ENCODE measurements around the gene USH2A. TPM values are rescaled to one million over a fixed set of nuclear protein-coding genes. Genes with fewer than 3 reads are reported as not detected.
"Not testable (repeated sequence)": the region's sequence is repeated elsewhere in the genome, so short reads cannot be mapped to it uniquely, and the experiment has no call there.

The USH2A gene
- total RNA-seq, 6 experiments from 2014 or later = 0.19 to 1.8 (median 0.81) TPM

GRCh38 chr1:216356945-216357344 is 66.3 kb downstream of the USH2A start:
- H3K4me3 ChIP-seq = no peak overlapping the region
- H3K36me3 ChIP-seq = no peaks in the 10 kb centered on the region
- intact Hi-C loops (cut with DNase I) = no loop called here
- H3K27ac ChIP-seq = no peak overlapping the region
- 70% methylated on average over 2 of the region's 2 CpGs for WGBS (ENCODE audit: insufficient coverage, low coverage, low lambda C conversion rate, missing lambda C conversion rate)
- H3K9me3 ChIP-seq = no peaks in the 10 kb centered on the region
- ATAC-seq (no peak), DNase-seq (no peak)
- no peaks in the 10 kb centered on the region for H3K4me1 ChIP-seq
- TF ChIP-seq POLR2A (IDR thresholded peaks at IDR 0.05) (no peak), CTCF (IDR thresholded peaks at IDR 0.05) (no peak)
- no peaks in the 10 kb centered on the region for H3K27me3 ChIP-seq

GRCh38 chr1:216350186-216350585 is 73.1 kb downstream of the USH2A start:
- WGBS (ENCODE audit: insufficient coverage, low coverage, low lambda C conversion rate, missing lambda C conversion rate) = 23% methylated on average over 1 of the region's 1 CpG
- intact Hi-C loops (cut with DNase I) = no loop called here
- DNase-seq (no peak), ATAC-seq (peak in 1 of 4 donors; percentile 28)
- TF ChIP-seq CTCF (IDR thresholded peaks at IDR 0.05) = no peak
- TF ChIP-seq POLR2A (IDR thresholded peaks at IDR 0.05) = no peak
- Histone ChIP-seq H3K4me3 (no peak overlapping the region), H3K27me3 (no peaks in the 10 kb centered on the region), H3K9me3 (no peaks in the 10 kb centered on the region), H3K4me1 (no peaks in the 10 kb centered on the region), H3K36me3 (no peaks in the 10 kb centered on the region), H3K27ac (no peak overlapping the region)

- no peak overlapping the region for H3K4me3 ChIP-seq
- 61% methylated on average over 3 of the region's 3 CpGs for WGBS (ENCODE audit: insufficient coverage, low coverage, low lambda C conversion rate, missing lambda C conversion rate)
- DNase-seq = no peak
- no peaks in the 10 kb centered on the region for H3K4me1 ChIP-seq
- no peaks in the 10 kb centered on the region for H3K36me3 ChIP-seq
- no peak overlapping the region for H3K27ac ChIP-seq
- ATAC-seq = no peak
- H3K27me3 ChIP-seq = no peaks in the 10 kb centered on the region
- intact Hi-C loops (cut with DNase I) = no loop called here
- TF ChIP-seq CTCF (IDR thresholded peaks at IDR 0.05) (no peak), POLR2A (IDR thresholded peaks at IDR 0.05) (no peak)
- H3K9me3 ChIP-seq = no peaks in the 10 kb centered on the region
These were observed 76.7 kb downstream of the USH2A start for GRCh38 chr1:216346526-216346925.

GRCh38 chr1:216340542-216340941 is 82.7 kb downstream of the USH2A start:
- H3K9me3 ChIP-seq; intact Hi-C loops (cut with DNase I); H3K36me3 ChIP-seq; H3K27me3 ChIP-seq; H3K4me1 ChIP-seq; DNase-seq; H3K4me3 ChIP-seq; ATAC-seq; H3K27ac ChIP-seq: not testable (repeated sequence)
- 52% methylated on average over 4 of the region's 5 CpGs for WGBS (ENCODE audit: insufficient coverage, low coverage, low lambda C conversion rate, missing lambda C conversion rate)

GRCh38 chr1:216332462-216332861 is 90.8 kb downstream of the USH2A start:
- Histone ChIP-seq H3K27ac (no peak overlapping the region), H3K36me3 (no peaks in the 10 kb centered on the region), H3K9me3 (no peaks in the 10 kb centered on the region), H3K4me1 (no peaks in the 10 kb centered on the region), H3K4me3 (no peak overlapping the region), H3K27me3 (no peaks in the 10 kb centered on the region)
- TF ChIP-seq CTCF (IDR thresholded peaks at IDR 0.05) (no peak), POLR2A (IDR thresholded peaks at IDR 0.05) (no peak)
- DNase-seq (no peak), ATAC-seq (no peak)
- intact Hi-C loops (cut with DNase I) = no loop called here
- 46% methylated on average over 2 of the region's 3 CpGs for WGBS (ENCODE audit: insufficient coverage, low coverage, low lambda C conversion rate, missing lambda C conversion rate)
